Psoas muscle (tissue), 8 donors: Measurements from ENCODE around the gene LAIR2. TPM values are rescaled to one million over a fixed set of nuclear protein-coding genes. Genes with fewer than 3 reads are reported as not detected.

ENCODE experiments used
- ATAC-seq, 4 donors: fragments of 200-7000 bp; cut with Tn5 transposase; one replicate each; pipeline ENCODE4 v1.9.1; 2020; ENCODE audit warnings: moderate library complexity in 3 of 4, mild to moderate bottlenecking in 2 of 4
- DNase-seq, 2 donors: peaks; one replicate each; pipeline ENCODE4 v3.0.0-alpha.2; 2020
- H3K27ac ChIP-seq: fragments of 200-600 bp; one replicate; pipeline ENCODE4 v1.8.0; 2022
- H3K27me3 ChIP-seq, 3 donors: fragments of 200-600 bp in 1 of 3; one replicate each; pipeline versions ENCODE4 v1.6.1 to v1.8.0; 2013 to 2022; ENCODE audit warnings: low read length in 2 of 3, mild to moderate bottlenecking in 2 of 3, moderate library complexity in 1 of 3; ENCODE audit not compliant: insufficient read depth in 3 of 3
- H3K36me3 ChIP-seq, 2 donors: fragments of 200-600 bp in 1 of 2; one replicate each; pipeline versions ENCODE4 v1.6.1 to v1.8.0; 2013 to 2022; ENCODE audit warnings: low read depth in 1 of 2, mild to moderate bottlenecking in 1 of 2, moderate library complexity in 1 of 2; ENCODE audit not compliant: insufficient read depth in 1 of 2
- H3K4me1 ChIP-seq: fragments of 200-600 bp; one replicate; pipeline ENCODE4 v1.8.0; 2022
- H3K4me3 ChIP-seq: fragments of 200-600 bp; one replicate; pipeline ENCODE4 v1.8.0; 2022; ENCODE audit warnings: mild to moderate bottlenecking
- H3K9me3 ChIP-seq: fragments of 200-600 bp; one replicate; pipeline ENCODE4 v1.8.0; 2022
- WGBS, 3 donors: extraction: QIAGEN DNeasy Blood & Tissue Kit; methylation state at CpG; one replicate each; pipeline versions ENCODE4 v1.1.6 to v1.1.7; 2013; 5-methylcytosine and 5-hydroxymethylcytosine counted together
- intact Hi-C, 2 donors: fragments of 100-400 bp; cut with DNase I; formaldehyde crosslinking; loops; one replicate each; pipeline versions ENCODE4 v1.11.0 to v1.14.2; 2022
- polyA plus RNA-seq, 3 donors: library from polyadenylated mRNA; stranded (reverse); fragments of 200-250 nt; gene quantifications; one replicate each; pipeline ENCODE4 v1.2.3, GENCODE V29; 2013
- total RNA-seq, 4 donors: library from RNA; stranded (reverse); fragmentation: NEBNext Ultra II Directional in 2 of 4; extraction: Animal tissue kit (Norgen Biotek cat#: 25700) in 2 of 4; gene quantifications; one replicate each; pipeline versions ENCODE4 v1.2.1 to v1.2.4, GENCODE V29; 2021 to 2023
- TF ChIP-seq, protein P1 (sequence below): fragments of 200-600 bp; IDR thresholded peaks from one replicate; pipeline ENCODE4 v1.8.0; 2022; ENCODE audit warnings: antibody characterized with exemption
- donor health status: healthy with polysubstance abuse.
- donor health status: DM: no; HTN: no; CAD: no; lungs with moderate emphysema.
- donor health status: Bipolar disorder and iron deficiency.
- donor health status: healthy.
- donor health status: DM: yes; HTN: yes; CAD: no.
- donor health status: DM: no; HTN: no; CAD: no.
- donor health status: DM: no; HTN: no; CAD: no.
- donor health status: DM: yes; HTN: yes; CAD: no.

Gene LAIR2
- total and polyA plus RNA-seq, 7 donors: not detected

- intact Hi-C loops: no loop called here
- peaks cover 0 to 3% (median 0%) of the 10 kb centered on the region in 3 donors for H3K27me3 ChIP-seq
- WGBS, 3 donors: 83 to 84% (median 84%) methylated on average over 15 of the region's 15 CpGs
- DNase-seq (no peak), ATAC-seq (no peak)
- H3K36me3 ChIP-seq: no peaks in the 10 kb centered on the region
- H3K4me3 ChIP-seq: no peak overlapping the region
- TF ChIP-seq, protein P1, sequence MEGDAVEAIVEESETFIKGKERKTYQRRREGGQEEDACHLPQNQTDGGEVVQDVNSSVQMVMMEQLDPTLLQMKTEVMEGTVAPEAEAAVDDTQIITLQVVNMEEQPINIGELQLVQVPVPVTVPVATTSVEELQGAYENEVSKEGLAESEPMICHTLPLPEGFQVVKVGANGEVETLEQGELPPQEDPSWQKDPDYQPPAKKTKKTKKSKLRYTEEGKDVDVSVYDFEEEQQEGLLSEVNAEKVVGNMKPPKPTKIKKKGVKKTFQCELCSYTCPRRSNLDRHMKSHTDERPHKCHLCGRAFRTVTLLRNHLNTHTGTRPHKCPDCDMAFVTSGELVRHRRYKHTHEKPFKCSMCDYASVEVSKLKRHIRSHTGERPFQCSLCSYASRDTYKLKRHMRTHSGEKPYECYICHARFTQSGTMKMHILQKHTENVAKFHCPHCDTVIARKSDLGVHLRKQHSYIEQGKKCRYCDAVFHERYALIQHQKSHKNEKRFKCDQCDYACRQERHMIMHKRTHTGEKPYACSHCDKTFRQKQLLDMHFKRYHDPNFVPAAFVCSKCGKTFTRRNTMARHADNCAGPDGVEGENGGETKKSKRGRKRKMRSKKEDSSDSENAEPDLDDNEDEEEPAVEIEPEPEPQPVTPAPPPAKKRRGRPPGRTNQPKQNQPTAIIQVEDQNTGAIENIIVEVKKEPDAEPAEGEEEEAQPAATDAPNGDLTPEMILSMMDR: no peak
- H3K27ac ChIP-seq: no peak overlapping the region
- no peaks in the 10 kb centered on the region for H3K9me3 ChIP-seq
- no peaks in the 10 kb centered on the region for H3K4me1 ChIP-seq
Observed at GRCh38 chr19:54552913-54553310, 50.3 kb downstream of the LAIR2 start.

GRCh38 chr19:54554006-54554405, 51.4 kb downstream of the LAIR2 start:
- Histone ChIP-seq H3K4me1 (no peaks in the 10 kb centered on the region), H3K27ac (no peak overlapping the region), H3K9me3 (no peaks in the 10 kb centered on the region), H3K36me3 (no peaks in the 10 kb centered on the region), H3K4me3 (no peak overlapping the region), H3K27me3 (peaks cover 0 to 3% (median 0%) of the 10 kb centered on the region in 3 donors)
- ATAC-seq (no peak), DNase-seq (no peak)
- 61 to 88% (median 75%) methylated on average over 10 of the region's 10 CpGs for WGBS, 3 donors
- TF ChIP-seq, protein P1: no peak
- intact Hi-C loops: no loop called here

GRCh38 chr19:54554896-54555295, 52.3 kb downstream of the LAIR2 start:
- H3K27ac ChIP-seq: no peak overlapping the region
- no peaks in the 10 kb centered on the region for H3K4me1 ChIP-seq
- no peaks in the 10 kb centered on the region for H3K36me3 ChIP-seq
- DNase-seq (no peak), ATAC-seq (no peak)
- H3K4me3 ChIP-seq: no peak overlapping the region
- peaks cover 0 to 3% (median 0%) of the 10 kb centered on the region in 3 donors for H3K27me3 ChIP-seq
- TF ChIP-seq, protein P1: no peak
- WGBS, 3 donors: 87% methylated on average over 16 of the region's 16 CpGs
- intact Hi-C loops: no loop called here
- H3K9me3 ChIP-seq: peaks cover under 1% of the 10 kb centered on the region

DNA sequence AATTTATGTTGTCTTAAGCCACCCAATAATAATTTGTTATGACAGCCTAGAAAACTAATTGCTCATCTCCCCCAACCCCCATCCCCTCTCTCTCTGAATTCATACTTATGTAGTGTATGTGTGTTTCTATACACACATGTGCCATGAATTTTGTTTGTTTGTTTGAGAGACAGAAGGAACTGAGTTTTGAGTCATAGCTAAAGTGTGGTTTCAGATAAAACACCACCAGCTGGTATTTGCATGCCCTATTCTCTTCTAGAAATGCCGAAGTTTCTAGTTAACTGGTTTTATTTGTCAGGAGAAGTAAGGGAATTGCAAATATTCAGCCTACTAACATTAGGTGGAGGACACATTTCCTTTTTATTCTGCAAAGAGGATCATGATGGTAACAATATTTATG, 53.6 kb downstream of the LAIR2 start:
- WGBS, 3 donors: 83 to 85% (median 84%) methylated on average over 1 of the region's 1 CpG
- Histone ChIP-seq H3K36me3 (no peaks in the 10 kb centered on the region), H3K4me3 (no peak overlapping the region), H3K27me3 (peaks cover 0 to 3% (median 0%) of the 10 kb centered on the region in 3 donors), H3K9me3 (peaks cover 5% of the 10 kb centered on the region), H3K27ac (no peak overlapping the region), H3K4me1 (no peaks in the 10 kb centered on the region)
- intact Hi-C loops: no loop called here
- ATAC-seq: no peak
- DNase-seq: no peak
- TF ChIP-seq, protein P1: no peak

- intact Hi-C loops: no loop called here
- Histone ChIP-seq H3K4me1 (no peaks in the 10 kb centered on the region), H3K9me3 (peaks cover 5% of the 10 kb centered on the region), H3K36me3 (no peaks in the 10 kb centered on the region), H3K4me3 (no peak overlapping the region), H3K27me3 (no peaks in the 10 kb centered on the region), H3K27ac (no peak overlapping the region)
- DNase-seq: no peak
- no peak for ATAC-seq
- TF ChIP-seq, protein P1: no peak
- 31 to 54% (median 41%) methylated on average over 3 of the region's 3 CpGs for WGBS, 3 donors
Observed at GRCh38 chr19:54558339-54558738, 55.7 kb downstream of the LAIR2 start.
